Mucosa of rectum (tissue), 2 donors: ENCODE measurements around the gene XAGE3.
"Not testable (repeated sequence)": the region's sequence is repeated elsewhere in the genome, so short reads cannot be mapped to it uniquely, and the experiment has no call there.

ENCODE experiments used
- H3K27ac ChIP-seq, 2 donors: one replicate each; pipeline ENCODE4 v1.7.0; 2013; ENCODE audit warnings: inconsistent platforms in 2 of 2, low read depth in 2 of 2, low read length in 2 of 2
- H3K27me3 ChIP-seq, 2 donors: one replicate each; pipeline ENCODE4 v1.7.0; 2013; ENCODE audit warnings: low read length in 2 of 2; ENCODE audit not compliant: control insufficient read depth in 2 of 2, insufficient read depth in 2 of 2
- H3K36me3 ChIP-seq, 2 donors: one replicate each; pipeline ENCODE4 v1.7.0; 2013; ENCODE audit warnings: low read length in 2 of 2; ENCODE audit not compliant: control insufficient read depth in 2 of 2, insufficient read depth in 2 of 2
- H3K4me1 ChIP-seq, 2 donors: one replicate each; pipeline ENCODE4 v1.7.0; 2013; ENCODE audit warnings: low read length in 2 of 2, mild to moderate bottlenecking in 1 of 2; ENCODE audit not compliant: control insufficient read depth in 2 of 2, insufficient read depth in 2 of 2
- H3K4me3 ChIP-seq, 2 donors: one replicate each; pipeline ENCODE4 v1.7.0; 2013; ENCODE audit warnings: low read length in 2 of 2
- H3K9ac ChIP-seq, 2 donors: one replicate each; pipeline ENCODE4 v1.7.0; 2013; ENCODE audit warnings: low read length in 2 of 2, low read depth in 1 of 2, mild to moderate bottlenecking in 1 of 2
- H3K9me3 ChIP-seq, 2 donors: one replicate each; pipeline ENCODE4 v1.7.0; 2013; ENCODE audit warnings: low read length in 2 of 2; ENCODE audit not compliant: control insufficient read depth in 2 of 2
- donor health status: healthy.
- donor health status: Normal muscosa, but diverticular disease.

The XAGE3 gene

DNA sequence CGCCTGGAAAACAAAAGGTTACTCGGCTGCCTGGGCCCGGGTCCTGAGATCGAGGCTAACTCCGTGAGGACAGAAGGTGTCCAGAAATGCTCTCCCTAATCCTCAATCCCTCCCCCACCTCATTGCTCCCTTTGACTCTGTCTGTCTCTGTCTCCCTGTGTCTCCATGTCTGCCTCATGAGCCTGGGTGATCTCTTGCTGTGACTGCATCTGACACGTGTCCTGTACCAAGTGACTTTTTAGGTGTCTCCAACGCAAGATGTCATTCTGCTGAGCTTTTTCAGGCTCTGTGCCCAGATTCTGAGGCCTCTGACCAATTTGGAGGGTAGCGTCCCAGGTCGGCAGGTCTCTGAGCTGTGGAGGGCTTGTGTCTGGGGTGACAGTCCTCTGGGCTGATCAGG lies 20.2 kb upstream of the XAGE3 start:
- H3K4me3 ChIP-seq, H3K27ac ChIP-seq, H3K4me1 ChIP-seq, H3K9me3 ChIP-seq, H3K36me3 ChIP-seq, H3K9ac ChIP-seq, H3K27me3 ChIP-seq: not testable (repeated sequence)

DNA sequence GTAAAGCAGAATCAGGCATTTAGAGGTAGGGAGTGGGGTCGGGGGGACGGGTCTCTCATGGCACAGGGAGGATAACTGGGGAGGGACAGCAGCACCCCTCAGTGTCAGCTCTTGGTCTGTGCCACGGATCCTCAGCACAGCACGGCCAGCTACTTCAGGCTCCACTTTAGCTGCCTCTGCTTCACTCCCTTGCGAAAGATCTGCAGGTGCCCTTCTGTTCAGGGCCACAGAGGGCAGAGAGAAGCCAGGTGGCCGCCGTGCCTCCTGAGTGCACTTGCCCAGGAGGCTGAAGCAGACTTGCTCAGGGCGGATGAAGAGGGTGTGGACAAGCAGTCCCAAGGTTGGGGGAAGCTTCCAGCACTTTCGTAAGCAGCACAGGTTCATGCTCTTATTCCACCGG lies 19.6 kb upstream of the XAGE3 start:
- H3K9ac ChIP-seq, H3K4me3 ChIP-seq, H3K9me3 ChIP-seq, H3K27ac ChIP-seq, H3K36me3 ChIP-seq, H3K27me3 ChIP-seq, H3K4me1 ChIP-seq: not testable (repeated sequence)

DNA sequence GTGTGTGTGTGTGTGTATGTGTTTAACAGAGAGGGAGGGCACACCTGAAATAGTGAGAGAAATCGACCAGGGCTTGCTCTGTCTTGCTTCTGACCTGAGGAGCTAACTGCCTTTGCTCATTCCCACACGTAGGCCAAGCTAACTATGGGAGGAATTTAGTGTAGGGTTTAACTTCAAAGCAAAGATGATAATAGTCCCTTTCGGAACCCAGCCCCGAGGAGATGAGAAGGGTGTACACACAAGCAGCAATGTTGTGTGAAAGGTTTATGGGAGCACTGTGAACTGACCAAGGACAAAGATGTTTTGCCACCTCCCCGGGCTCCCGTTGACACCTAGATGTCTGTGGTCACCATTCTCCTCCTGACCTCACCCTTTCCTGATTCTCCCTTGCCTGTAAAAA lies 8.5 kb upstream of the XAGE3 start:
- H3K9me3 ChIP-seq, H3K4me1 ChIP-seq, H3K9ac ChIP-seq, H3K27me3 ChIP-seq, H3K4me3 ChIP-seq, H3K36me3 ChIP-seq, H3K27ac ChIP-seq: not testable (repeated sequence)

DNA sequence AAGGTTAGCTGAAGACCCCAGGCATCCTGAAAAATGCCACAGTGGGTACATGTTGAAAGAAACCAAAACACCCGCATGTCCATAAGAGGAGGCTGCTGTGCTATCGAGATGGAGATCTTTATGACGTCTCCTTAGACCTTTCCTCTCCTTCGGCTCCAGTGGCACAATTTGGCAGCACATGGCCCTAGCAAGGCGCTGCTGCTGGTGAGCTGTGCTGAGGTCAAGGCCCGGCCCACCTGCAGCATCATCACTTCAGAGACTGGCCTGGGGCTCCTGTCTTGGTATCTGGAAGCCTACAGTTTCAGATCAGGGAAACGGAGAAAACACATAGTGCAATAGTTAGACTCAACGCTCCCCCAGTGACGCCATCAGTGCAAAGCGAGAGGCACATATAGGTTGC lies 7.6 kb upstream of the XAGE3 start:
- H3K4me3 ChIP-seq, H3K27me3 ChIP-seq, H3K4me1 ChIP-seq, H3K36me3 ChIP-seq, H3K27ac ChIP-seq, H3K9ac ChIP-seq, H3K9me3 ChIP-seq: not testable (repeated sequence)

DNA sequence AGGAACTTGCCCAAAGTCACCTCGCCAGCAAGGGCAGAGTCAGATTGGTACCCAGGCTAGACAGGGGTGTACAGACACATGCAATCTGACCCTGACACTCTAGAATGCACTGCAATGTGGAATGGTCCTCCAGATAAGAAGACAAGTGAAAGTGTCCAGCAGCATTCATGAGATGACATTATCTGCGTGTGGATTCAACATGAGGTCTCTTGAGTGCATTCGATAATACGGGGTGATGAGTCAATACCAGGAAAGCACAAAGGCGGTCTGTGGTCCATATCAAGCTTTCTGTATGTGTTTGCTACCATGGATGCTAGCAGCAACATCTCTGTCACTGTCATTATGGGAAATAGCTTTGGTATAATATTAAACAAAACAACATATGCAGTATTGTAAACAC lies 6.8 kb upstream of the XAGE3 start:
- H3K9ac ChIP-seq, result no peak overlapping the region

DNA sequence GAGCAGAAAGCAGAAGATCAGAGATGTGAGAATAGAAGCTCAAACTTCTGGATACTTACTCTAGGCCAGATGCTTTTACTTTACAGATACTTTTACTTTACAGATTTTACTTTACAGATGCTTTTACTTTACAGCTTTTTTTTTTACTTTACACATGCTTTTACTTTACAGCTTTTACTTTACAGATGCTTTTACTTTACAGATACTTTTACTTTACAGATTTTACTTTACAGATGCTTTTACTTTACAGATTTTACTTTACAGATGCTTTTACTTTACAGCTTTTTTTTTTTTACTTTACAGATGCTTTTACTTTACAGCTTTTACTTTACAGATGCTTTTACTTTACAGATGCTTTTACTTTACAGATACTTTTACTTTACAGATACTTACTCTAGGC lies 5.9 kb upstream of the XAGE3 start:
- H3K4me3 ChIP-seq, H3K9ac ChIP-seq, H3K9me3 ChIP-seq, H3K27ac ChIP-seq, H3K36me3 ChIP-seq, H3K4me1 ChIP-seq: not testable (repeated sequence)
- peaks cover 11 to 12% of the 10 kb centered on the region in 2 donors for H3K27me3 ChIP-seq

More for the DNA sequence above, 6.8 kb upstream of the XAGE3 start:
- no peak overlapping the region for H3K27ac ChIP-seq
- no peaks in the 10 kb centered on the region for H3K4me1 ChIP-seq
- no peaks in the 10 kb centered on the region for H3K9me3 ChIP-seq
- H3K4me3 ChIP-seq, result no peak overlapping the region
- H3K36me3 ChIP-seq, result no peaks in the 10 kb centered on the region
- H3K27me3 ChIP-seq, result peaks cover 11 to 12% of the 10 kb centered on the region in 2 donors

DNA sequence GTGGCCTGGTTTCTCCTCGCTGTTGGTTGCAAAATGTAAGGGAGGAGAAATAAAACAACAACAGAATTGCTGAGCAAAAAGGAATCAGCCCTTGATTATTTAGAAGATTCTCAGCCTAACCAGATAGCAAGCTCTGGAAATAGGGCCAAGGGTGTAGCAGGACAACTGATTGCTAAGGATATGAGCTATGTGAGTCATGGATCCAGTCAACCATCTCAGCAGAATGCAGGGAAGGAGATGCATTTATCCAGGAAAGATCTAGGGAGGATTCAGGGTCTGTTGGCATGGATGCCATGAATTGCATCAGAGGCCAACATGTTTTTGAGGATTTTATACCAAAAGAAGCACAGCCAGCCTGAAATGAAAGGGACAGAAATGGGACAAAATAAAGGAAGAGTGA lies 2.2 kb upstream of the XAGE3 start:
- no peak overlapping the region for H3K27ac ChIP-seq
- H3K27me3 ChIP-seq, result peaks cover 8 to 10% of the 10 kb centered on the region in 2 donors
- H3K4me3 ChIP-seq, result no peak overlapping the region
- H3K9ac ChIP-seq, result no peak overlapping the region
- H3K4me1 ChIP-seq, result no peaks in the 10 kb centered on the region
- H3K36me3 ChIP-seq, result no peaks in the 10 kb centered on the region
- H3K9me3 ChIP-seq, result no peaks in the 10 kb centered on the region

DNA sequence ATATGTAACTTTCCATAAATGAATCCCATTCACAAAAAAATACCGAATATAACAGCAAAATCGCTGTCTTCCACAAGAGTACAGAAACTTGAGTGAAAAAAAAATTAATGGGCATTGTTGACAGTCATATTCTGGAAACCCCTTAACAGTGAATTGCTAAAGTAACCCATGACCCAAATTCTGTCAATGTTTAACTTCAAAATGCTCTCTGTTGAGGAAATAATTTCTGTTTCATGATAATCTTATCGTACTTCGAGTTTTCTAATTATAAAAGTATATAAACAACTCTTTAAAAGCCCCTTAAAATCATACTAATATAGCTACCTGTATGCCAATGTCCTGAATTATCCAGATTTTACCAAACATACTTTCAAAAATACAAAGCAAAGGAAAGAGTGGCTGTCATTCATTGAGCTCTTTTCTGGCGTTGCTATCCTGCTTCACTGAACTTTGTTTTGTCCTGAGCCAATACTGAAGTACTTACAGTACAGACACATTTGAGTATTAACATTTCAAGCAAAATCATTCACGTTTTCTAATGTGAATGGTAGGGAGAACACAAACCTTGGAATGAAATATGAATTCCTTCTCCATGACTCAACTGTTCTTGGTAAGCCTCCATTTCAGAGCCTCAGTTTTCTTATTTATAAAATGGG lies 2.4 kb downstream of the XAGE3 start:
- Histone ChIP-seq H3K4me1 (no peaks in the 10 kb centered on the region), H3K27ac (no peak overlapping the region), H3K9me3 (no peaks in the 10 kb centered on the region), H3K9ac (no peak overlapping the region), H3K27me3 (peaks cover 5 to 6% of the 10 kb centered on the region in 2 donors), H3K4me3 (no peak overlapping the region), H3K36me3 (no peaks in the 10 kb centered on the region)

DNA sequence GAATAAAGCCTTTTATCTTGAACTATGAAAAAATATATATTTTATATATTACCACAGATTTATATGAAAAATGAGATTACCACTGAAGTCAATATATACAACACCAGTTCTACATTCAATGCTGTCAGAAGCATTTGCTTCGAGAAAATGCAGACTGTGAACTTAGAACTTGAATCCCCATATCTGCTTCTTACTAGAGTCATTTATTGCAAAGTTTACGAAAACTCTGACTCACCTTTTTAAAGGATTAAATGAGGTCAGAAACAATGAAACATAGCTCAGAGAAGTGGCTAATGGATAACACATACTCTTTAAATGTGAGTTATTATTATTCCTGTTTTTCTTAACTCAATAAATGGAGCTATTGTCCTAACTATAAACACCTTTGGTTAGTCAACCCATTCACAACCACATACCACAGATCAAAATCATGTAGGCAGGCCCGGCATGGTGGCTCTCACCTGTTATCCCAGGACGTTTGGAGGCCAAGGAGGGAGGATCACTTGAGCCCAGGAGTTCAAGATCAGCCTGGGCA lies 10.8 kb downstream of the XAGE3 start:
- not testable (repeated sequence) for H3K27ac ChIP-seq, H3K9me3 ChIP-seq, H3K4me1 ChIP-seq

DNA sequence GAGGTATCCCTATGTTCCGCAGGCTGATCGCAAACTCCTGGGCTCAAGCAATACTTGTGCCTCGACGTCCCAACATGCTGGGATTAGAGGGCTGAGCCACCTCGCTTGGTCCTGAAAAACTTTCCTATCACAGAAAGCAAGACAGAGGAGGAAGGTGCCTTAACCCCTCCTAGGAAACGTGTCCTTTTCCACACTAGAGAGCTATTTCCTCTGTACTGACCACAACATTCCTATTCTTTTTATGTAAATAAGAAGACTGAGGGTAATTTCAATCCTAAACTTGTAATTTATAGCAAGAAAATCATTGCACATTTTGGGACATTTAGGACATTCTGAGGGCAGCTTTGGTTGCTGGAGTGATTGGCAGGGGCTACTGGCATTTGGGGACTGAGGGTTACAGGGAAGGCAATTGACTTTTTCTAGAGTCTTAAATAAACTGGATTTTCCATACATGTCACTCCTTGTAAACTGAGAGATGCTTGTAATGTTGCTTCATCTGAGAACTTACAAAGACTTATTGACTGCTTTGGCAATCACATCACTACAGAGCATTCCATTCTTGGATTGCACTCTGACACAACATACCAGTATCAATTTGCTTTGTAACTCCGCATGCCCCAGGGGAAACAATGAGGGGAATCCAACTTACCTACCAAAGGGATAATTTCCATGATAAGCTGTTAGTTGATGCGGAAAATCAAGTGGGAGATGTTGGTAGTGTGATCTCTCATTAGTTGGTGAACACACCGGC lies 15.6 kb downstream of the XAGE3 start:
- H3K27me3 ChIP-seq, result peaks cover 9 to 18% of the 10 kb centered on the region in 2 donors
- H3K27ac ChIP-seq, result no peak overlapping the region
- peaks cover 0 to 3% of the 10 kb centered on the region in 2 donors for H3K9me3 ChIP-seq
- H3K4me3 ChIP-seq, result no peak overlapping the region
- H3K4me1 ChIP-seq, result no peaks in the 10 kb centered on the region
- H3K9ac ChIP-seq, result no peak overlapping the region
- H3K36me3 ChIP-seq, result no peaks in the 10 kb centered on the region

More for the DNA sequence above, 10.8 kb downstream of the XAGE3 start:
- not testable (repeated sequence) for H3K9ac ChIP-seq, H3K36me3 ChIP-seq, H3K4me3 ChIP-seq
- peaks cover 2 to 11% of the 10 kb centered on the region in 2 donors for H3K27me3 ChIP-seq
